Vagina (tissue), 2 donors: ENCODE data around the gene KIRREL3. TPM values are rescaled to one million over a fixed set of nuclear protein-coding genes. Genes with fewer than 3 reads are reported as not detected.

Experiments used
- DNase-seq, 2 donors: peaks; one replicate each; pipeline ENCODE4 v3.0.0-alpha.2; 2017; ENCODE audit errors: extremely low spot score in 2 of 2
- H3K27ac ChIP-seq: fragments of 200-600 bp; sonication (generic); one replicate; pipeline ENCODE4 v1.5.1; 2019
- H3K27me3 ChIP-seq: fragments of 200-600 bp; sonication (generic); one replicate; pipeline ENCODE4 v1.5.1; 2019
- H3K36me3 ChIP-seq, 2 donors: fragments of 200-600 bp; sonication (generic); one replicate each; pipeline ENCODE4 v1.5.1; 2017 to 2019
- H3K4me1 ChIP-seq: fragments of 200-600 bp; sonication (generic); one replicate; pipeline ENCODE4 v1.5.1; 2019
- H3K4me3 ChIP-seq, 2 donors: fragments of 200-600 bp; sonication (generic); 1 replicate in 1 of 2; 2 replicates in 1 of 2; pipeline ENCODE4 v1.5.1; 2016 to 2019
- H3K9me3 ChIP-seq: fragments of 200-600 bp; sonication (generic); one replicate; pipeline ENCODE4 v1.5.1; 2019
- CTCF ChIP-seq, 3 experiments: fragments of 450-650 bp in 2 of 3; fragments of 200-600 bp in 1 of 3; sonication (generic) in 1 of 3; IDR thresholded peaks; one replicate each; pipeline ENCODE4 v1.5.1; 2017 to 2019; ENCODE audit warnings: antibody characterized with exemption in 3 of 3, mild to moderate bottlenecking in 2 of 3, moderate library complexity in 2 of 3
- POLR2A ChIP-seq, 2 donors: fragments of 450-650 bp; IDR thresholded peaks; one replicate each; pipeline ENCODE4 v1.6.1; 2017; ENCODE audit warnings: antibody characterized with exemption in 2 of 2, mild to moderate bottlenecking in 2 of 2, moderate library complexity in 2 of 2
- POLR2AphosphoS5 ChIP-seq, 2 donors: sonication (generic); formaldehyde crosslinking; IDR thresholded peaks; one replicate each; pipeline ENCODE4 v1.9.0; 2017; ENCODE audit warnings: antibody characterized with exemption in 2 of 2, mild to moderate bottlenecking in 2 of 2, low read depth in 1 of 2; ENCODE audit not compliant: insufficient read depth in 1 of 2
- intact Hi-C: fragments of 100-400 bp; cut with DNase I; formaldehyde crosslinking; loops from one replicate; pipeline ENCODE4 v1.15.1; 2023
- total RNA-seq: library from RNA; depleted of rRNA; stranded (reverse); fragments of >200 nt; gene quantifications from one replicate; pipeline ENCODE4 v1.2.3, GENCODE V29; 2016

The KIRREL3 gene
- total RNA-seq, 1 donor from 2014 or later: not detected

GRCh38 chr11:126485986-126486635, 514.5 kb downstream of the KIRREL3 start:
- Histone ChIP-seq H3K9me3 (no peaks in the 10 kb centered on the region), H3K27me3 (no peaks in the 10 kb centered on the region), H3K4me3 (no peak overlapping the region), H3K36me3 (no peaks in the 10 kb centered on the region), H3K4me1 (no peaks in the 10 kb centered on the region), H3K27ac (no peak overlapping the region)
- intact Hi-C loops: no loop called here
- TF ChIP-seq CTCF (IDR thresholded peaks at IDR 0.05): no peak
- TF ChIP-seq POLR2A (IDR thresholded peaks at IDR 0.05): no peak
- TF ChIP-seq POLR2AphosphoS5 (IDR thresholded peaks at IDR 0.05; ENCODE audit: insufficient read depth in 1 of 2, low read depth in 1 of 2): no peak
- DNase-seq: no peak

- Histone ChIP-seq H3K27ac (no peak overlapping the region), H3K4me3 (no peak overlapping the region), H3K9me3 (no peaks in the 10 kb centered on the region), H3K36me3 (no peaks in the 10 kb centered on the region), H3K4me1 (peaks cover 4% of the 10 kb centered on the region), H3K27me3 (no peaks in the 10 kb centered on the region)
- intact Hi-C loops: no loop called here
- DNase-seq: no peak
- TF ChIP-seq CTCF (IDR thresholded peaks at IDR 0.05) (no peak), POLR2AphosphoS5 (IDR thresholded peaks at IDR 0.05; ENCODE audit: insufficient read depth in 1 of 2, low read depth in 1 of 2) (no peak)
Observed at GRCh38 chr11:126485021-126485792, 515.4 kb downstream of the KIRREL3 start.

GRCh38 chr11:126484266-126484665, 516.3 kb downstream of the KIRREL3 start:
- Histone ChIP-seq H3K9me3 (no peaks in the 10 kb centered on the region), H3K27me3 (no peaks in the 10 kb centered on the region), H3K4me1 (peaks cover 4% of the 10 kb centered on the region), H3K27ac (no peak overlapping the region), H3K4me3 (no peak overlapping the region), H3K36me3 (no peaks in the 10 kb centered on the region)
- DNase-seq: no peak
- no peak for TF ChIP-seq POLR2AphosphoS5 (IDR thresholded peaks at IDR 0.05; ENCODE audit: insufficient read depth in 1 of 2, low read depth in 1 of 2)
- no peak for TF ChIP-seq POLR2A (IDR thresholded peaks at IDR 0.05)
- TF ChIP-seq CTCF (IDR thresholded peaks at IDR 0.05): no peak
- intact Hi-C loops: loop anchor here (5.0 kb wide), 1 partner anchor 172 kb away; no protein-coding TSS in a partner anchor

- Histone ChIP-seq H3K36me3 (no peaks in the 10 kb centered on the region), H3K9me3 (no peaks in the 10 kb centered on the region), H3K4me3 (no peak overlapping the region), H3K27ac (no peak overlapping the region), H3K4me1 (peaks cover 4% of the 10 kb centered on the region), H3K27me3 (no peaks in the 10 kb centered on the region)
- intact Hi-C loops: loop anchor here (5.0 kb wide), 1 partner anchor 171 kb away; no protein-coding TSS in a partner anchor
- TF ChIP-seq CTCF (IDR thresholded peaks at IDR 0.05): no peak
- no peak for TF ChIP-seq POLR2A (IDR thresholded peaks at IDR 0.05)
- no peak for TF ChIP-seq POLR2AphosphoS5 (IDR thresholded peaks at IDR 0.05; ENCODE audit: insufficient read depth in 1 of 2, low read depth in 1 of 2)
- DNase-seq: no peak
Observed at GRCh38 chr11:126483621-126484195, 516.9 kb downstream of the KIRREL3 start.
